ENCODE measurements around the gene C19orf73. TPM values are rescaled to one million over a fixed set of nuclear protein-coding genes. Genes with fewer than 3 reads are reported as not detected.
A peak's percentile ranks its signal among the peaks of the same experiment; 100 is the strongest.
"Not testable (repeated sequence)": the region's sequence is repeated elsewhere in the genome, so short reads cannot be mapped to it uniquely, and the experiment has no call there.

C19orf73 gene
- total RNA-seq, 1 experiment from 2014 or later = 1.4 TPM

- ATAC-seq; H3K27ac ChIP-seq (ENCODE audit: low read length); H3K4me1 ChIP-seq (ENCODE audit: control insufficient read depth, insufficient read depth, low read length); H3K4me3 ChIP-seq (ENCODE audit: low read depth in 2 of 2, low read length in 2 of 2); H3K9me3 ChIP-seq (ENCODE audit: control insufficient read depth, insufficient read depth, low read depth, low read length); in situ Hi-C loops (cut with HindIII; ENCODE audit: low pct_unique_long_range_greater_than_20kb, low sequenced_read_pairs); BruUV-seq (replicated peaks); H3K36me3 ChIP-seq (ENCODE audit: control insufficient read depth, insufficient read depth, low read length); DNase-seq (ENCODE audit: low read depth, low spot score); intact Hi-C loops (cut with micrococcal nuclease; ENCODE audit: unreplicated experiment); CTCF ChIA-PET; H3K27me3 ChIP-seq (ENCODE audit: control insufficient read depth, insufficient read depth, low read length); POLR2A ChIA-PET: not testable (repeated sequence)
Observed at GRCh38 chr19:49121841-49122240, 2.9 kb upstream of the C19orf73 start.

GRCh38 chr19:49120868-49121267, 1.9 kb upstream of the C19orf73 start:
- no peak overlapping the region for H3K4me3 ChIP-seq (ENCODE audit: low read depth in 2 of 2, low read length in 2 of 2)
- in situ Hi-C loops (cut with HindIII; ENCODE audit: low pct_unique_long_range_greater_than_20kb, low sequenced_read_pairs) (no loop called here), intact Hi-C loops (cut with micrococcal nuclease; ENCODE audit: unreplicated experiment) (no loop called here)
- H3K36me3 ChIP-seq (ENCODE audit: control insufficient read depth, insufficient read depth, low read length) = no peaks in the 10 kb centered on the region
- no peak for TF ChIP-seq REST (IDR thresholded peaks at IDR 0.05; ENCODE audit: insufficient read depth in 1 of 2, low read depth in 2 of 2, low read length in 1 of 2)
- no peak for TF ChIP-seq TCF7L2 (IDR thresholded peaks at IDR 0.05; ENCODE audit: low read depth, low read length)
- no peak for TF ChIP-seq SIN3A (IDR thresholded peaks at IDR 0.05; ENCODE audit: borderline replicate concordance, insufficient read depth, low read depth, low read length)
- TF ChIP-seq POLR2AphosphoS5 (IDR thresholded peaks at IDR 0.05; ENCODE audit: low read depth, low read length) = no peak
- no peak for TF ChIP-seq CTCF (IDR thresholded peaks at IDR 0.05)
- ChIA-PET POLR2A (no interaction called here), CTCF (no interaction called here)
- peaks cover 7% of the 10 kb centered on the region for H3K4me1 ChIP-seq (ENCODE audit: control insufficient read depth, insufficient read depth, low read length)
- no peak for ATAC-seq
- H3K27ac ChIP-seq (ENCODE audit: low read length) = no peak overlapping the region
- no peak for DNase-seq (ENCODE audit: low read depth, low spot score)
- no peaks in the 10 kb centered on the region for H3K9me3 ChIP-seq (ENCODE audit: control insufficient read depth, insufficient read depth, low read depth, low read length)
- no TSS peak for BruUV-seq (replicated peaks)
- H3K27me3 ChIP-seq (ENCODE audit: control insufficient read depth, insufficient read depth, low read length) = no peaks in the 10 kb centered on the region

- Histone ChIP-seq H3K27ac (ENCODE audit: low read length) (no peak overlapping the region), H3K27me3 (ENCODE audit: control insufficient read depth, insufficient read depth, low read length) (no peaks in the 10 kb centered on the region), H3K36me3 (ENCODE audit: control insufficient read depth, insufficient read depth, low read length) (no peaks in the 10 kb centered on the region), H3K4me3 (ENCODE audit: low read depth in 2 of 2, low read length in 2 of 2) (peak overlapping the region; percentile 46 to 51), H3K9me3 (ENCODE audit: control insufficient read depth, insufficient read depth, low read depth, low read length) (no peaks in the 10 kb centered on the region), H3K4me1 (ENCODE audit: control insufficient read depth, insufficient read depth, low read length) (peaks cover 7% of the 10 kb centered on the region)
- in situ Hi-C loops (cut with HindIII; ENCODE audit: low pct_unique_long_range_greater_than_20kb, low sequenced_read_pairs) (no loop called here), intact Hi-C loops (cut with micrococcal nuclease; ENCODE audit: unreplicated experiment) (no loop called here)
- BruUV-seq (replicated peaks) = no TSS peak
- no peak; a peak in 1 of 4 replicates for TF ChIP-seq REST (IDR thresholded peaks at IDR 0.05; ENCODE audit: insufficient read depth in 1 of 2, low read depth in 2 of 2, low read length in 1 of 2)
- 0 out of 2 replicates have a peak, but pooled peaks have one; percentile 4 for TF ChIP-seq SIN3A (IDR thresholded peaks at IDR 0.05; ENCODE audit: borderline replicate concordance, insufficient read depth, low read depth, low read length)
- DNase-seq (ENCODE audit: low read depth, low spot score) = no peak
- ChIA-PET CTCF (interaction anchor here (0.6 kb wide), 1 partner anchor 26 kb away, joined by 3 read pairs; no protein-coding TSS in a partner anchor), POLR2A (interaction anchor here (0.9 kb wide), 1 partner anchor 8 kb away, joined by 3 read pairs; no protein-coding TSS in a partner anchor)
- ATAC-seq = no peak
Observed at GRCh38 chr19:49120325-49120683, 1.4 kb upstream of the C19orf73 start.
